Gastroesophageal sphincter (tissue), 3 donors: ENCODE data around the gene BLVRA.

ENCODE experiments used
- CTCF ChIP-seq, 4 experiments: fragments of 200-600 bp in 2 of 4; fragments of 450-650 bp in 2 of 4; sonication (generic) in 1 of 4; IDR thresholded peaks; one replicate each; pipeline ENCODE4 v1.5.1; 2017 to 2019; ENCODE audit warnings: antibody characterized with exemption in 4 of 4, mild to moderate bottlenecking in 2 of 4, moderate library complexity in 2 of 4
- EP300 ChIP-seq: sonication (generic); formaldehyde crosslinking; IDR thresholded peaks from one replicate; pipeline ENCODE4 v1.6.1; 2017; ENCODE audit warnings: antibody characterized with exemption, mild to moderate bottlenecking
- POLR2A ChIP-seq, 2 donors: fragments of 450-650 bp; IDR thresholded peaks; one replicate each; pipeline ENCODE4 v1.6.1; 2017; ENCODE audit warnings: antibody characterized with exemption in 2 of 2, mild to moderate bottlenecking in 2 of 2, moderate library complexity in 1 of 2
- POLR2AphosphoS5 ChIP-seq: sonication (generic); formaldehyde crosslinking; IDR thresholded peaks from one replicate; pipeline ENCODE4 v1.6.1; 2017; ENCODE audit warnings: antibody characterized with exemption

GRCh38 chr7:43754596-43754995 is 3.9 kb upstream of the BLVRA start:
- TF ChIP-seq CTCF (IDR thresholded peaks at IDR 0.05): no peak
- no peak for TF ChIP-seq POLR2A (IDR thresholded peaks at IDR 0.05)
- TF ChIP-seq POLR2AphosphoS5: no peak
- TF ChIP-seq EP300: no peak
